Transverse colon (tissue), 4 donors: ENCODE measurements around the gene TUBB2B.

ENCODE experiments used
- CTCF ChIP-seq, 5 experiments: fragments of 200-600 bp in 3 of 5; fragments of 450-650 bp in 2 of 5; sonication (generic) in 3 of 5; IDR thresholded peaks; 1 replicate in 2 of 5; 2 replicates in 3 of 5; pipeline ENCODE4 v1.5.1; 2016 to 2017; ENCODE audit warnings: antibody characterized with exemption in 5 of 5, inconsistent platforms in 3 of 5, mild to moderate bottlenecking in 2 of 5, moderate library complexity in 1 of 5
- EP300 ChIP-seq: sonication (generic); formaldehyde crosslinking; IDR thresholded peaks from one replicate; pipeline ENCODE4 v1.6.1; 2017; ENCODE audit warnings: antibody characterized with exemption, low read depth
- POLR2AphosphoS5 ChIP-seq, 3 donors: sonication (generic); formaldehyde crosslinking; IDR thresholded peaks; one replicate each; pipeline ENCODE4 v1.6.1; 2016; ENCODE audit warnings: antibody characterized with exemption in 3 of 3

GRCh38 chr6:3268680-3269079 is 41.2 kb upstream of the TUBB2B start:
- no peak for TF ChIP-seq POLR2AphosphoS5 (IDR thresholded peaks at IDR 0.05)
- no peak for TF ChIP-seq CTCF (IDR thresholded peaks at IDR 0.05)
- TF ChIP-seq EP300 = no peak
